ENCODE data around the gene KLHL29. TPM values are rescaled to one million over a fixed set of nuclear protein-coding genes. Genes with fewer than 3 reads are reported as not detected.

The KLHL29 gene
- total RNA-seq, 1 experiment from 2014 or later: 2.4 TPM

DNA sequence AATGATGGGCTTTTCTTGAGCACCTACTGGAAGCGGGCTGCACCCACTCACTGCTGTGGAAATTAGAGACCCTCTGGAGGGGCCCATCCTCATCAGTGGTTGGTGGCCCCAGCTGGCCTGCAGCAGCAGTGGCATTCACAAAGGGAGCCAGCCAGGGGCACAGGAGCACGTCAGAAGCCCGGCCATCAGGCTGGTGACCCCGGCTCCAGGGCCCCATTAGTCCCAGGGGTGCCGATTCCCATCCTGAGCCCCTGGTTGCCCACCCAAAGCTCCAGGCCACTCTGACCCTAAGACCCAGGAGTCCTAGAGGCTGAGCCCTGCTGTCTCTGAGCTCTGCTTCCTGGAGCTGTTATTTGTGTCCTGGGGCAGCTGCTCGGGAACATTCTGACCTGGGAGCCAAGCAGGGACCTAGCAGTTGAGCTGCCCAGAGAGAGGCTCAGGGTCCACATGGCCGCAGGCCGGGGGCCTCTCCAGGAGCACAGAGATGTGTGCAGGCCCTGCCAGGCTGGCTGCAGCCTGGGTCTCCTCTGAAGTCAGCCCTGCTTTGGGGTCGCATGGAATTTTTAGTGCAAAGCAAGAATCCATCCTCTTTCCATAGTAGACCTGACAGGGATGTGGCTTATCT lies 207.2 kb downstream of the KLHL29 start:
- Histone ChIP-seq H3K79me2 (ENCODE audit: insufficient read depth, low read length) (no peaks in the 10 kb centered on the region), H2BK5ac (ENCODE audit: insufficient read length, low read length) (no peak overlapping the region), H3K18ac (ENCODE audit: insufficient read length, low read depth, low read length) (no peak overlapping the region), H2BK15ac (ENCODE audit: low read depth, low read length) (no peak overlapping the region), H3K23me2 (ENCODE audit: insufficient read length, low read depth, low read length, poor library complexity, severe bottlenecking) (no peaks in the 10 kb centered on the region), H2BK12ac (ENCODE audit: insufficient read length, low read depth, low read length) (no peak overlapping the region), H4K20me1 (ENCODE audit: control insufficient read depth, insufficient read depth, insufficient read length) (no peaks in the 10 kb centered on the region), H3K4me2 (ENCODE audit: insufficient read depth, insufficient read length, low read length) (no peak overlapping the region), H3K14ac (ENCODE audit: insufficient read depth, low read length) (no peak overlapping the region; the same call in 1 of the 2 replicates), H2BK120ac (ENCODE audit: low read depth, low read length, poor library complexity, severe bottlenecking) (no peak overlapping the region), H3K23ac (ENCODE audit: insufficient read length, low read depth, low read length) (no peak overlapping the region), H3K4ac (ENCODE audit: low read depth, low read length) (no peak overlapping the region), H2AK5ac (ENCODE audit: insufficient read length, low read length) (no peak overlapping the region), H3K4me1 (ENCODE audit: insufficient read depth, low read length) (no peaks in the 10 kb centered on the region), H3T11ph (ENCODE audit: low read length) (no peak overlapping the region), H3K9me3 (ENCODE audit: control insufficient read depth, low read depth, low read length) (no peaks in the 10 kb centered on the region), H3K27me3 (ENCODE audit: insufficient read depth, low read length) (no peaks in the 10 kb centered on the region), H3K27ac (ENCODE audit: insufficient read length, low read depth, low read length) (no peak overlapping the region), H2AFZ (ENCODE audit: low read length) (no peak overlapping the region), H4K5ac (ENCODE audit: insufficient read length, low read depth, low read length) (no peak overlapping the region), H3K56ac (ENCODE audit: insufficient read length, low read depth, low read length) (no peak overlapping the region), H4K8ac (replicated peaks; ENCODE audit: insufficient read length, low read depth, low read length) (no peak overlapping the region), H3K9ac (ENCODE audit: extremely low read depth, insufficient read length, low read length) (no peak overlapping the region), H2BK20ac (ENCODE audit: low read depth, low read length, poor library complexity, severe bottlenecking) (no peak overlapping the region), H3K79me1 (ENCODE audit: insufficient read depth, low read depth, low read length, poor library complexity, severe bottlenecking) (no peaks in the 10 kb centered on the region), H4K91ac (ENCODE audit: insufficient read length, low read depth, low read length) (no peak overlapping the region)
- Mint-ChIP-seq H3K27me3 (ENCODE audit: low read depth) (no peaks in the 10 kb centered on the region), H3K4me1 (peaks cover 10 to 18% of the 10 kb centered on the region in 2 experiments), H3K4me3 (no peak overlapping the region), H3K27ac (no peak overlapping the region), H3K9me3 (no peaks in the 10 kb centered on the region), H3K36me3 (ENCODE audit: insufficient read depth in 1 of 3, low read depth in 3 of 3) (no peaks in the 10 kb centered on the region)
- WGBS (ENCODE audit: extremely low coverage, insufficient read length, low lambda C conversion rate): no CpG with 5 or more reads among the region's 9 CpGs
- TF ChIP-seq, protein P1, sequence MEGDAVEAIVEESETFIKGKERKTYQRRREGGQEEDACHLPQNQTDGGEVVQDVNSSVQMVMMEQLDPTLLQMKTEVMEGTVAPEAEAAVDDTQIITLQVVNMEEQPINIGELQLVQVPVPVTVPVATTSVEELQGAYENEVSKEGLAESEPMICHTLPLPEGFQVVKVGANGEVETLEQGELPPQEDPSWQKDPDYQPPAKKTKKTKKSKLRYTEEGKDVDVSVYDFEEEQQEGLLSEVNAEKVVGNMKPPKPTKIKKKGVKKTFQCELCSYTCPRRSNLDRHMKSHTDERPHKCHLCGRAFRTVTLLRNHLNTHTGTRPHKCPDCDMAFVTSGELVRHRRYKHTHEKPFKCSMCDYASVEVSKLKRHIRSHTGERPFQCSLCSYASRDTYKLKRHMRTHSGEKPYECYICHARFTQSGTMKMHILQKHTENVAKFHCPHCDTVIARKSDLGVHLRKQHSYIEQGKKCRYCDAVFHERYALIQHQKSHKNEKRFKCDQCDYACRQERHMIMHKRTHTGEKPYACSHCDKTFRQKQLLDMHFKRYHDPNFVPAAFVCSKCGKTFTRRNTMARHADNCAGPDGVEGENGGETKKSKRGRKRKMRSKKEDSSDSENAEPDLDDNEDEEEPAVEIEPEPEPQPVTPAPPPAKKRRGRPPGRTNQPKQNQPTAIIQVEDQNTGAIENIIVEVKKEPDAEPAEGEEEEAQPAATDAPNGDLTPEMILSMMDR (conservative IDR thresholded peaks at IDR 0.05): no peak
- DNase-seq: no peak
